Endothelial cell of umbilical vein (primary cell): ENCODE measurements around the gene CENPN. TPM values are rescaled to one million over a fixed set of nuclear protein-coding genes. Genes with fewer than 3 reads are reported as not detected.

ENCODE experiments used
- BruUV-seq: library from RNA; stranded (reverse); fragments of 400-500 nt; replicated peaks from 2 replicates; lab custom pipeline; 2021; lab: Mats Ljungman, UMichigan
- CTCF ChIA-PET: fragments of 300-600, 350-600 bp; sonication (Branson Sonifier 250); formaldehyde crosslinking; loops from one replicate; lab custom pipeline; 2021; ENCODE audit warnings: antibody characterized with exemption, inconsistent platforms; lab: Charles Lee
- POLR2A ChIA-PET: fragments of 300-600, 350-600 bp; sonication (Branson Sonifier 250); formaldehyde crosslinking; loops from one replicate; lab custom pipeline; 2021; ENCODE audit warnings: antibody characterized with exemption, inconsistent platforms; lab: Charles Lee
- DNase-seq: peaks from one replicate; pipeline ENCODE4 v3.0.0-alpha.2; 2011; ENCODE audit warnings: low read depth, low spot score
- FAIRE-seq: peaks from 2 replicates; lab custom pipeline; 2011; peaks lifted over from hg19 to GRCh38; lab: Jason Lieb, UNC
- H2AFZ ChIP-seq: 2 replicates; pipeline ENCODE4 v1.6.0; 2012; ENCODE audit warnings: low read depth, low read length, control low read depth, inconsistent platforms
- H3K27ac ChIP-seq: 2 replicates; pipeline ENCODE4 v1.5.1; 2011; ENCODE audit warnings: low read depth, mild to moderate bottlenecking, control low read depth, low read length, moderate library complexity; ENCODE audit not compliant: insufficient read depth
- H3K27me3 ChIP-seq, 2 experiments: 2 replicates each; pipeline versions ENCODE4 v1.6.0 to v1.6.1; 2011; ENCODE audit warnings: low read length in 2 of 2, mixed read lengths in 1 of 2; ENCODE audit not compliant: control insufficient read depth in 2 of 2, insufficient read depth in 2 of 2
- H3K36me3 ChIP-seq, 2 experiments: 2 replicates in 1 of 2; 3 replicates in 1 of 2; pipeline ENCODE4 v1.5.1; 2011; ENCODE audit warnings: low read length in 2 of 2, mild to moderate bottlenecking in 1 of 2, moderate library complexity in 1 of 2; ENCODE audit not compliant: control insufficient read depth in 2 of 2, insufficient read depth in 2 of 2; ENCODE audit errors: extremely low read depth in 1 of 2
- H3K4me1 ChIP-seq: 3 replicates; pipeline ENCODE4 v1.5.1; 2011; ENCODE audit warnings: mild to moderate bottlenecking, low read length; ENCODE audit not compliant: control insufficient read depth, insufficient read depth; ENCODE audit errors: extremely low read depth
- H3K4me2 ChIP-seq: 2 replicates; pipeline ENCODE4 v1.6.1; 2011; ENCODE audit warnings: low read length, control low read depth, mixed read lengths; ENCODE audit not compliant: insufficient read depth
- H3K4me3 ChIP-seq, 3 experiments: fragments of 200-600 bp in 1 of 3; sonication (generic), shearing (Covaris generic) in 1 of 3; replicated peaks in 1 of 3; 2 replicates each; pipeline ENCODE4 v1.5.1; 2011 to 2016; ENCODE audit warnings: control low read depth in 3 of 3, low read length in 3 of 3, mild to moderate bottlenecking in 2 of 3, inconsistent platforms in 1 of 3, low read depth in 1 of 3, moderate library complexity in 1 of 3; ENCODE audit not compliant: insufficient read depth in 1 of 3
- H3K79me2 ChIP-seq: 2 replicates; pipeline ENCODE4 v1.6.0; 2012; ENCODE audit warnings: low read length, inconsistent platforms; ENCODE audit not compliant: control insufficient read depth, insufficient read depth
- H3K9ac ChIP-seq: replicated peaks from 2 replicates; pipeline ENCODE3; 2011; ENCODE audit warnings: low read length, control low read depth; ENCODE audit not compliant: insufficient read depth; ENCODE audit errors: extremely low read depth
- H3K9me1 ChIP-seq: replicated peaks from 3 replicates; pipeline ENCODE4 v1.6.0; 2011; ENCODE audit warnings: mild to moderate bottlenecking, low read length; ENCODE audit not compliant: control insufficient read depth, insufficient read depth; ENCODE audit errors: extremely low read depth
- H3K9me3 ChIP-seq: replicated peaks from 2 replicates; pipeline ENCODE4 v1.5.1; 2012; ENCODE audit warnings: low read length, inconsistent platforms; ENCODE audit not compliant: control insufficient read depth, insufficient read depth
- H4K20me1 ChIP-seq: replicated peaks from 2 replicates; pipeline ENCODE3; 2011; ENCODE audit warnings: mild to moderate bottlenecking, low read length; ENCODE audit not compliant: control insufficient read depth, insufficient read depth; ENCODE audit errors: extremely low read depth
- EZH2 ChIP-seq: IDR thresholded peaks from 2 replicates; pipeline ENCODE4 v1.6.1; 2012; ENCODE audit warnings: borderline replicate concordance, low read depth, mild to moderate bottlenecking, moderate library complexity, low read length, inconsistent platforms; ENCODE audit not compliant: severe bottlenecking
- GATA2 ChIP-seq: IDR thresholded peaks from 2 replicates; pipeline ENCODE4 v1.7.0; 2011; ENCODE audit warnings: low read depth, mild to moderate bottlenecking, moderate library complexity, mixed read lengths, low read length; ENCODE audit not compliant: insufficient read length, insufficient read depth
- JUN ChIP-seq: IDR thresholded peaks from 2 replicates; pipeline ENCODE4 v1.6.1; 2011; ENCODE audit warnings: borderline replicate concordance, low read depth; ENCODE audit not compliant: insufficient read length, insufficient read depth
- MYC ChIP-seq: IDR thresholded peaks from one replicate; pipeline ENCODE4 v1.6.1; 2011; ENCODE audit warnings: mild to moderate bottlenecking, low read depth, low read length
- POLR2A ChIP-seq: IDR thresholded peaks from 2 replicates; pipeline ENCODE4 v1.6.1; 2012; ENCODE audit warnings: low read depth, mild to moderate bottlenecking, control low read depth, low read length
- POLR2AphosphoS5 ChIP-seq: IDR thresholded peaks from 2 replicates; pipeline ENCODE4 v1.6.1; 2012; ENCODE audit warnings: low read depth, mild to moderate bottlenecking, control low read depth, low read length, moderate library complexity; ENCODE audit not compliant: insufficient read depth
- dilution Hi-C: fragments of 300-500 bp; cut with MboI; formaldehyde crosslinking; loops from one replicate; pipeline ENCODE4 v1.15.0; 2019; ENCODE audit warnings: low sequenced_read_pairs; ENCODE audit not compliant: extremely low pct_ligation_motif_present
- intact Hi-C: fragments of 100-400 bp; cut with micrococcal nuclease; formaldehyde crosslinking; loops from one replicate; pipeline ENCODE4 v1.10.0; 2022
- polyA plus RNA-seq, 4 experiments: library from polyadenylated mRNA; depleted of rRNA in 3 of 4; stranded (reverse) in 3 of 4; unstranded in 1 of 4; fragments of >200 nt; gene quantifications; 2 replicates each; pipeline versions ENCODE4 v1.2.1 to v1.2.3, GENCODE V29; 2011 to 2012; ENCODE audit warnings: missing spikeins in 1 of 4
- total RNA-seq: library from RNA; stranded (reverse); gene quantifications from 2 replicates; pipeline ENCODE4 v1.2.3, GENCODE V29; 2021
- TF ChIP-seq, protein P1 (sequence below): IDR thresholded peaks from 2 replicates; pipeline ENCODE4 v1.6.1; 2011; ENCODE audit not compliant: insufficient read depth, insufficient read length

Gene CENPN
- total and polyA plus RNA-seq, 2 donors (not counting 3 experiments of a cell fraction or from before 2014, with no cell fraction given) = 17.6 to 52.4 TPM

- Histone ChIP-seq H3K27me3 (no peaks in the 10 kb centered on the region), H3K9me3 (no peaks in the 10 kb centered on the region), H3K79me2 (no peaks in the 10 kb centered on the region), H3K4me2 (no peak overlapping the region), H3K9ac (no peak overlapping the region), H3K36me3 (peaks cover 0 to 8% of the 10 kb centered on the region in 2 experiments), H3K27ac (no peak overlapping the region), H3K9me1 (no peaks in the 10 kb centered on the region), H3K4me3 (no peak overlapping the region), H3K4me1 (no peaks in the 10 kb centered on the region), H4K20me1 (no peaks in the 10 kb centered on the region), H2AFZ (no peak overlapping the region)
- dilution Hi-C loops (no loop called here), intact Hi-C loops (no loop called here)
- ChIA-PET CTCF (interaction anchor here (1.0 kb wide), 3 partner anchors 8 to 82 kb away, joined by 3 read pairs; no protein-coding TSS in a partner anchor), POLR2A (no interaction called here)
- no TSS peak for BruUV-seq
- DNase-seq = no peak
- no peak for TF ChIP-seq POLR2A
- TF ChIP-seq, protein P1, sequence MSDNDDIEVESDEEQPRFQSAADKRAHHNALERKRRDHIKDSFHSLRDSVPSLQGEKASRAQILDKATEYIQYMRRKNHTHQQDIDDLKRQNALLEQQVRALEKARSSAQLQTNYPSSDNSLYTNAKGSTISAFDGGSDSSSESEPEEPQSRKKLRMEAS = no peak
- TF ChIP-seq GATA2 = no peak
- TF ChIP-seq EZH2 = no peak
- no peak for TF ChIP-seq MYC
- TF ChIP-seq POLR2AphosphoS5 = no peak
- no peak for TF ChIP-seq JUN
- FAIRE-seq = no peak
These were observed 23.1 kb downstream of the CENPN start for GRCh38 chr16:81029930-81030604.
